HG03045 (cell line): Measurements from ENCODE around the gene ISG20.
"Not testable (repeated sequence)": the region's sequence is repeated elsewhere in the genome, so short reads cannot be mapped to it uniquely, and the experiment has no call there.

Experiments
- ATAC-seq: cut with Tn5 transposase; IDR thresholded peaks from one replicate; pipeline ENCODE4 v1.9.1; 2021; ENCODE audit warnings: mild to moderate bottlenecking, moderate library complexity; ENCODE audit not compliant: unreplicated experiment

The ISG20 gene

GRCh38 chr15:88618686-88619085, 20.1 kb upstream of the ISG20 start:
- ATAC-seq = no peak

- ATAC-seq = no peak
Observed at GRCh38 chr15:88619796-88620195, 19.0 kb upstream of the ISG20 start.

GRCh38 chr15:88620995-88621772, 17.6 kb upstream of the ISG20 start, which contains the start of gene AEN:
AEN (plus strand) TSS chr15:88621340; CDS start chr15:88626210, 4,870 bp downstream.
- peak; percentile 94 for ATAC-seq

DNA sequence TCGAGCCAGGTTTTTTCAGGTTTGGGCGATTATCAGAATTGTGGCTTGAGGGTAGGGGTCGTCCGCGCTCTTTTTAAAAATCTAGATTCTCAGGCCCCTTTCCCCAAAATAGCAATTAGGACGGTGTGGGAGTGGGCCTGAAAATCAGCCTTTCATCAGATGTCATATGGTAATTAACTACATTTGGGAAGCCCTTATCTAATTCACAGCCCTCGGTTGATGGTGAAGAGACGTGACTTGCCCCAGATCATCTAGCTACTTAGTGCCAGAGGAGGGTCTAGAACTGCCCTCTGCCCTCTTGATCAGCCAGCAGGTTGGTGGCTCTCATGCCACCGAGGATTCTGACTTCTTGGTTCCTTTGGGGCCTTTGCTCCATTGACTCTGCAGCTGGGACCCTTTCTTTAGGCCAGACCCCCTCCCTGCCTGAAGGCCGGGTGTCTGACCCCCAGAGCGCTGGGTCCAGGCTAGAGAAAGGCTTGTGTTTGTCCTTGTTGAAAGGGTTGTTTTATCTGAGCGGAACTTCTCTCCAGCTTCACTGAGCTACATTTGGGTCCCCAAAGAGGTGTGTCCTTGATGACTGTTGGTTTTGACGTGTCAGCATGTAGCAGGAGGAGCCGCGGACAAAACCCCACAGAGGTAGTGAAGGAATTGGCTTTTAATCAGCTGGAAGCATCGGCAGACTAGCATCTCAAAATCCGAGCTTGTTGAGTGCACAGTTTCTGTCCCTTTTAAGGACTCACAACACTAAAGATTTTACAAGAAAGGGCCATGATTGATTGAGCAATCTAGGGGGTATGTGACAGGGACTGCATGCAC, 16.8 kb upstream of the ISG20 start:
- ATAC-seq = no peak

DNA sequence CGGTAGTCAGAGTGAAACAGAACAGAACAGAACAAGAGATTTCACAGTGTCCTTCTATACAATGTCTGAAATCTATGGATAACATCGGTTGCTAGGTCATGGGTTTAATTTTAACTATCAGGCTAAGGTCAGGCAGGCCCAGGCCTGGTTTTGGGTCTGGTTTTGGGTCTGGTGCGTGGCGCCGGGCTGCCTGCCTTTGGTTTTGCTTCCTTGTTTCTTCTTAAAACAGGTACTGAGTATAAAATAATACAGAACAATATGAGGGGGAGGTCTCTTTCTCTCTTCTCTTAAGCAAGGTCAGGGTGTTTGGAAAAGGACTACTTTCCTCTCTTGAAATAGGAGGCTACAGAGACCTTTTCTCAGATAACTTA, 16.2 kb upstream of the ISG20 start:
- no peak for ATAC-seq

DNA sequence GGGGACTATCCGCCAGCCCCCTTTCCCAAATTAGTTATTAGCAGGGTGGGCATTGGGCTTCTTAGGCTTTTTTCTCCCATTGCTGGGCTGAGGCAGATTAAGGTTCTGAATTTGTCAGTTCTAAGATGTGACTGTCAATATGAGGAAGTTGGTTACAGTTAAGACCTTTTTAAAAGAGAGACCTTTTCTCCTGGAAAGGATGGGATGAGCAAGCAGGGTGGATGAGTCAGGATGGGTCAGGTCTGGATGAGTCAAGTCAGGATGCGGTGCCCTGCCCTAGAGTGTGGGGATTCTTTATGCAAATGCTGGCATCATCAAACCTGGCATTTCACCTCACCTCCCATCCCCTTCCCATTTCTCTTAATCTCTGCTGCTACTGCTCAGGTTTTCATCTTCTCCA, 15.8 kb upstream of the ISG20 start:
- ATAC-seq = no peak

GRCh38 chr15:88623632-88624031, 15.2 kb upstream of the ISG20 start:
- ATAC-seq = no peak

- no peak for ATAC-seq
Observed at GRCh38 chr15:88624156-88624970, 14.5 kb upstream of the ISG20 start.

DNA sequence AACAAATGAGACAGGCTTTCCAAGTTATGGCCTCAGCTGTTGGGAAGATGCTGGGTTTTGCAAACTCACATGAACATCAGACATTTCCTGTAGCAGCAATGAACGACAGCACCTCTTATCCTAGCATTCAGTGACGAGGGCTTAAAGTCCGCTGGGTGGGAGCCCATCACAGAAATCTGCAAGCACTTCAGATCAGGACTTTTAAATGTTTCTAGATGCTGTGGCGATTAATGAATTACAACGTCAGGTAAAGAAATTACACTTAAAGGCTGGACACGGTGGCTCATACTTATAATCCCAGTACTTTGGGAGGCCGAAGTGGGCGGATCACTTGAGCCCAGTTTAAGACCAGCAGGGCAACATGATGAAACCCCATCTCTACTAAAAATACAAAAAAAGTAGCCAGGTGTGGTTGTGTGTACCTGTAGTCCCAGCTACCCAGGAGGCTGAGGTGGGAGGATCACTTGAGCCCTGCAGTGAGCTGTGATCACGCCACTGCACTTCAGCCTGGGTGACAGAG, 13.8 kb upstream of the ISG20 start:
- ATAC-seq = no peak

- ATAC-seq = no peak
Observed at GRCh38 chr15:88625943-88626741, 12.7 kb upstream of the ISG20 start.

GRCh38 chr15:88627463-88627862, 11.4 kb upstream of the ISG20 start:
- no peak for ATAC-seq

- no peak for ATAC-seq
Observed at GRCh38 chr15:88628018-88628654, 10.7 kb upstream of the ISG20 start.

- no peak for ATAC-seq
Observed at GRCh38 chr15:88629071-88629470, 9.7 kb upstream of the ISG20 start.

GRCh38 chr15:88630141-88630721, 8.6 kb upstream of the ISG20 start:
- no peak for ATAC-seq

GRCh38 chr15:88630798-88631463, 7.9 kb upstream of the ISG20 start:
- no peak for ATAC-seq

DNA sequence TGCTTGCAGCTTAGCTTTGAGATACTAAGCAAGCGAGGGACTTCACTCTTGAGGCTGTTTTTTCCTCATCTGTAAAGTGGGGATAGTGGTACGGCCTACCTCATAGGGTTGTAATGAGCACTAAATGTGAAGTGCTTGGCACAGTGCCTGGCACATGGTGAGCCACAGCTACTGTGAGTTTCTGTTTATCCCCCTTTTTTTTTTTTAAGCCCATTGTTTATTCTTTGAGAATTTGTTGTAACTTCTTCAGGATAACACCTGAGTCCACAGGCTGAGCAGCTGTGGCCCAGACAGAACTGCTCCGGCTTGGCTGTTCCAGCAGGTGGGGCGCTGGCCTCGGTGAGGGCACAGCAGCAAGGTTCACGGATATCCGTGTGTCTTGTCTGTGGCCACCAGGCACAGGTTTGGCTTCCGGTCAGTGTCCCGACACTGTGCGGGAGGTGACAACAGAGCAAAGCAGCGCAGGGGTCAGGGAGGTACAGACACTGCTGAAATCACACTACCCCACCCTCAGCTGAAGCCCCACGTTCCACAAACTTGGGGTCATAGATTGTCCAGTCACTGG, 7.3 kb upstream of the ISG20 start:
- no peak for ATAC-seq

DNA sequence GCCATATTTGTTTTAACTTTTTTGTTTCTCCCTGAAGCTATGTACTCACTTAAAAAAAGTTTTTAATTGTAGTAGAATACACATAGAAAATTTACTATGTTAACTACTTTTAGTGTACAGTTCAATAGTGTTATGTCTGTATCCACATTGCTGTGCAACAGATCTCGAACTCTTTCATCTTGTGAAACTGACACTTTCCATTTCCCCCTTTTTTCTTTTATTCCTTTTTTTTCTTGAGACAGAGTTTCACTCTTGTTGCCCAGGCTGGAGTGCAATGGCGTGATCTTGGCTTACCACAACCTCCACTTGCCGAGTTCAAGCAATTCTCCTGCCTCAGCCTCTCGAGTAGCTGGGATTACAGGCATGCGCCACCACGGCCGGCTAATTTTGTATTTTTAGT, 6.0 kb upstream of the ISG20 start:
- not testable (repeated sequence) for ATAC-seq

DNA sequence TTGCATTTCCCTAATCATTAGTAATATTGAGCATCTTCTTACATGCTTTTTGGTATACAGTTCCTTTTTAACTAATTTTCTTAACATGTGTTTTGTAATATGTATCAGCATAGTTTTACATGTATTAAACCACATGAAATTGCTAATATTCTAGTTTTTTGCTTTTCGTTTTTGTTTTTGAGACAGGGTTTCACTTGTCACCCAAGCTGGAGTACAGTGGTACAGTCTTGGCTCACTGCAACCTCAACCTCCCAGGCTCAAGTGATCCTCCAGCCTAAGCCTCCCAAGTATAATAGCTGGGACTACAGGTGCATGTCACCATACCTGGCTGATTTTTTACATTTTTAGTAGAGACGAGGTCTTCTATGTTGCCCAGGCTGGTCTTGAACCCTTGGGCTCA, 4.4 kb upstream of the ISG20 start:
- ATAC-seq = no peak

- peak; percentile 22 for ATAC-seq
Observed at GRCh38 chr15:88635318-88635717, 3.5 kb upstream of the ISG20 start.
